SHP77 treated with DMSO at 0.1 percent for 48 hours (cell line): ENCODE data around the gene TUBGCP5.

Experiments
- DNase-seq: peaks from one replicate; lab custom pipeline; 2025; lab: John Stamatoyannopoulos, UW

The TUBGCP5 gene

DNA sequence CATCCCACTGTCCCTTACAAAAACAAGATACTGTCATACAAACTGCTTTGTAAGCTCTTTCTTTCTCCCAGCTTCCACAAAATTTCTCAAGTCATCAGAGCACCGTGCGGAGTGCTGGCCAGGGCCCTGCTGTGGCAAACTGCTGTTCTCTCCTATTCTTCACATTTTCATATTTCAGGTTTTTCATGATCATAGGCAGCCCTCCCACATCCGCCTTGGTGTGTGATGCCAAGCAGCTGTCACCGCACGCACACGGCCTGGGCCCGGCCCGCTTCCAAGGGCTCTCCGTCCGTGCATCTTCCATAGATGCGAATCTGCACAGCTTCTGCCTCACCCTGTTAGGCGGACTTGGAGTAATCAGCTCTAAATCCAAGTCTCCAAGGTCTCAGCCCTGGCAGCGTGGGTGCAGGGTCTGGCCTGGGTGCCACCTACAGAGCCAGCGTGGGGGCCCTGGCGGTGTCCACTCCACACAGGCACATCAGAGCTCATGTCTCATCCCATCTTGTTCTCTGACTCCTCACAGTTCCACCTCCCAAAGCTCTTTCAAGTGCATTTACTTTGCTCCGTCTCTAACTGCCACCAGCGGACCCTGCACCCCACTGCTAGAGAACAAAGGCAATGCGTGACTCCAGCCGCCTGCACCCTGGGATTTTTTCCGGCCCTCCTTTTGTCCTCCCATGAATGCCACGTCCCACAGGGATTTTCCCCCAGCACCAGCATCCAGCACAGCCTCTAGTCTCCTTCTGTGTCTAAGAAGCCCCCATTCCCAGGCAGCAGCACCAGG, 86.4 kb downstream of the TUBGCP5 start:
- no peak for DNase-seq

DNA sequence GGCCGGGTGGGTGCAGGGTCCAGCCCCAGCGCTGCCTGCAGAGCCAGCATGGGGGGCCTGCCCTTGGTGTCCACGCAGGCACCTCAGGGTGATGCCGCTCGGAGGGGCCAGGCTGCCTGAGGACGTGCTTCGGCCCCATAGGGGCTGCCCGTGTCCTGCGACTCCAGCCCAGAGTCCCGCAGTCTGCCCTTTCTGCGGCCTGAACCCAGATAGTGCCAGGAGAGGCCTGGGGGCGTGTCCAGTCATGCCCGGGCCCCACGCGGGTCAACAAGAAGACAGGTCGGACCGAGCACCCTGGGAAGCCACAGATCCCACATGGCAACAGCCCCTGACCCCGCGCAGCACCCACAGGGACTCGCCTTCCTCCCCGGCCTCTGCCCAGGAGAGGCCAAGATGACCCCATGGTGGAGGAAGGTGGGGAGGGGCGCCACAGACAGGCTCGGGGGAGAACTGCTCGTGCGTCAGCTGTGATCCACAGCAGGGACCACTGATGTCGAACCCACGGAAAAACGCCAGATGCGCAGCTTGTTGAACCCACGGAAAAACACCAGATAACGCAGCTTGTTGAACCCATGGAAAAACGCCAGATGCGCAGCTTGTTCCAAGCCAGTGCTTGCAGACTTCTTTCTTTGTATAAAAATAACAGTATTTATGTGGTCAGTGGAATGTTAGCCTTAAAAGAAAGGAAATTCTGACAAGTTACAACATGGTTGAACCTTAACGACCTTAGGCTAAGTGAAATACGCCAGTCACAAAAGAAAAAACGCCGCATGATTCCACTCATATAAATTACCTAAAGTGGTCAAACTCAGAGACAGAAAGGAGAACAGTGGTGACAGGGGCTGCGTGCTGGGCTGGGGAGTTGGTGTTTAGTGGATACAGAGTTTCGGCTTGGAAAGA, 87.7 kb downstream of the TUBGCP5 start:
- DNase-seq, result no peak

DNA sequence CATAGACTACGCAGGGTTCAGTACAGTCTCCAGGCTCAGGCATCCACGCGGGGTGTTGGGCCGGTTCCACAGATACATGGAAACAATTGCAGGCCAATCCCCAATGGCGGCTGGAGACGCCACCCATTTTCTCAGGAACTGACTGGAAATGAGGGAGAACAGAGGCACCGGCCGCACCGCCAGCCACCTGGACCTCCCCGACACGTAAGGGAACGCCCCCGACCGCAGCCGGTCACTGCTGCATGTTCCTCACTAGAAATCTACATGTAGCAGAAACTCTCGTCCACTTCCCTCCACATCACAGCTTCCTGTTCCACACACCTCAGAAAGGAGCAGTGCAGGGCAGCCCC, 88.4 kb downstream of the TUBGCP5 start:
- DNase-seq, result no peak

DNA sequence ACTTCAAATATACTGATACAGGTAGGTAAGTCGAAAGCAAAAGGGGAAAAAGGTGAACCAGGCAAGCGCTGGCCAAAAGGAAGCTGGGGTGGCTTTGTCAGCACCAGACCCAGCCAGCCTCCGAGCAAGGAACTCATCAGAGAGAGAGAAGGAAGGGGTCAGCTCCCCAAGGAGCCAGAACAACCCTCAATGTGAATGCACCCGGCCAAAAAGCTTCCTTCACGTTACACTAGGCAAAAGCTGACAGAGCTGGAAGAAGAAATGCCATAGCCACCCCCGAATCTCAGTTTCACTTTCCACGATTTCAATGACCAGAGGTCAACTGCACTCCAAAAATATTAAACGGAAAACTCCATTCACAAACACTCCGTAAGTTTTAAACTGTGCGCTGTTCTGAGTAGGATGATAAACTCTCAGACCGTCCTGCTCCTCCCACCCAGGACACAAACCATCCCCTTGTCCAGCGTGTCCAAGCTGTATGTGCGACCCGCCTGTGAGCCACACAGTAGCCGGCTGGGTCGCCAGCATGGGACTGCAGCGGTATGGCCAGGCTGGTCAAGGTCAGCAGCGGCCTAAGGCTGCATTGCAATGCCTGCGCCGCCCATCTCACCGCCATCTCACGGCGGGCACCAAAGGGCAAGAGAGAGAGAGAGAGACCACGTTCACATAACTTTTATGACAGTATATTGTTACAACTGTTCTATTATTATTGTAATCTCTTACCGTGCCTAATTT, 88.9 kb downstream of the TUBGCP5 start:
- DNase-seq, result no peak
